Neuronal stem cell (in vitro differentiated cells): Measurements from ENCODE around the gene VARS2.
A peak's percentile ranks its signal among the peaks of the same experiment; 100 is the strongest.

Experiments
- DNase-seq: peaks from one replicate; pipeline ENCODE4 v3.0.0-alpha.2; 2013; ENCODE audit warnings: low spot score
- H2AFZ ChIP-seq: one replicate; pipeline ENCODE4 v1.6.1; 2013; ENCODE audit warnings: mild to moderate bottlenecking, low read length, inconsistent platforms
- H2AK5ac ChIP-seq: 2 replicates; pipeline ENCODE4 v1.6.1; 2013; ENCODE audit warnings: low read depth, mild to moderate bottlenecking, inconsistent platforms, low read length, moderate library complexity, mixed read lengths
- H2BK120ac ChIP-seq: 2 replicates; pipeline ENCODE4 v1.6.1; 2013; ENCODE audit warnings: low read depth, mild to moderate bottlenecking, inconsistent platforms, low read length, moderate library complexity, mixed read lengths
- H2BK12ac ChIP-seq: one replicate; pipeline ENCODE4 v1.6.1; 2013; ENCODE audit warnings: low read length, inconsistent platforms
- H2BK15ac ChIP-seq: 2 replicates; pipeline ENCODE4 v1.6.1; 2013; ENCODE audit warnings: mild to moderate bottlenecking, low read length, inconsistent platforms, mixed read lengths
- H2BK5ac ChIP-seq: one replicate; pipeline ENCODE4 v1.6.1; 2013; ENCODE audit warnings: inconsistent platforms, mild to moderate bottlenecking, low read length, moderate library complexity
- H3K14ac ChIP-seq: one replicate; pipeline ENCODE4 v1.6.1; 2013; ENCODE audit warnings: low read length, inconsistent platforms
- H3K18ac ChIP-seq: 2 replicates; pipeline ENCODE4 v1.6.1; 2013; ENCODE audit warnings: low read length, inconsistent platforms
- H3K23ac ChIP-seq: 2 replicates; pipeline ENCODE4 v1.6.1; 2013; ENCODE audit warnings: low read depth, mild to moderate bottlenecking, mixed read lengths, low read length, inconsistent platforms; ENCODE audit not compliant: poor library complexity
- H3K27ac ChIP-seq: replicated peaks from 3 replicates; pipeline ENCODE4 v1.5.1; 2013; ENCODE audit warnings: low read length, inconsistent platforms
- H3K27me3 ChIP-seq, 3 experiments: 2 replicates each; pipeline ENCODE4 v1.6.1; 2013; ENCODE audit warnings: low read length in 3 of 3, mild to moderate bottlenecking in 2 of 3, inconsistent platforms in 1 of 3, low read depth in 1 of 3, mixed read lengths in 1 of 3, moderate library complexity in 1 of 3; ENCODE audit not compliant: control insufficient read depth in 3 of 3, insufficient read depth in 3 of 3
- H3K36me3 ChIP-seq, 2 donors: replicated peaks in 1 of 2; 2 replicates each; pipeline ENCODE4 v1.6.1; 2013; ENCODE audit warnings: low read length in 2 of 2; ENCODE audit not compliant: control insufficient read depth in 2 of 2, insufficient read depth in 2 of 2
- H3K4ac ChIP-seq: 2 replicates; pipeline ENCODE4 v1.6.1; 2013; ENCODE audit warnings: inconsistent platforms, mild to moderate bottlenecking, low read length, moderate library complexity
- H3K4me1 ChIP-seq, 2 donors: 1 replicate in 1 of 2; 2 replicates in 1 of 2; pipeline ENCODE4 v1.6.1; 2013; ENCODE audit warnings: low read length in 2 of 2, low read depth in 1 of 2; ENCODE audit not compliant: control insufficient read depth in 2 of 2, insufficient read depth in 1 of 2
- H3K4me2 ChIP-seq: one replicate; pipeline ENCODE4 v1.6.1; 2013; ENCODE audit warnings: mild to moderate bottlenecking, low read length, inconsistent platforms; ENCODE audit not compliant: insufficient read depth, poor library complexity, severe bottlenecking
- H3K4me3 ChIP-seq, 2 donors: 2 replicates each; pipeline ENCODE4 v1.5.1; 2013; ENCODE audit warnings: low read length in 2 of 2, mild to moderate bottlenecking in 2 of 2, inconsistent platforms in 1 of 2, moderate library complexity in 1 of 2
- H3K79me1 ChIP-seq: one replicate; pipeline ENCODE4 v1.6.1; 2013; ENCODE audit warnings: low read depth, mild to moderate bottlenecking, inconsistent platforms, low read length, moderate library complexity
- H3K9ac ChIP-seq: one replicate; pipeline ENCODE4 v1.6.1; 2013; ENCODE audit warnings: mild to moderate bottlenecking, low read depth, low read length, inconsistent platforms; ENCODE audit not compliant: poor library complexity
- H3K9me3 ChIP-seq, 2 donors: replicated peaks in 1 of 2; 2 replicates each; pipeline versions ENCODE3 to v1.6.1; 2013; ENCODE audit warnings: low read length in 2 of 2, mild to moderate bottlenecking in 2 of 2, inconsistent platforms in 1 of 2, low read depth in 1 of 2, mixed read lengths in 1 of 2, moderate library complexity in 1 of 2; ENCODE audit not compliant: control insufficient read depth in 2 of 2, insufficient read depth in 1 of 2
- H4K8ac ChIP-seq: one replicate; pipeline ENCODE4 v1.6.1; 2013; ENCODE audit warnings: low read depth, mild to moderate bottlenecking, inconsistent platforms, low read length, moderate library complexity
- H4K91ac ChIP-seq: one replicate; pipeline ENCODE4 v1.6.1; 2013; ENCODE audit warnings: low read length, low read depth, mild to moderate bottlenecking, inconsistent platforms; ENCODE audit not compliant: poor library complexity
- WGBS, 2 donors: extraction: QIAGEN DNeasy Blood & Tissue Kit; methylation state at CpG; one replicate each; pipeline ENCODE4 v1.1.7; 2013; ENCODE audit warnings: missing lambda C conversion rate in 2 of 2, mixed read lengths in 1 of 2; ENCODE audit not compliant: insufficient read length in 2 of 2, insufficient replicate concordance in 1 of 2; ENCODE audit errors: extremely low coverage in 2 of 2; 5-methylcytosine and 5-hydroxymethylcytosine counted together

The VARS2 gene

GRCh38 chr6:30928677-30929076, 14.6 kb downstream of the VARS2 start:
- H3K4ac ChIP-seq = no peak overlapping the region
- H2AK5ac ChIP-seq = no peak overlapping the region
- no peak overlapping the region for H3K4me3 ChIP-seq
- no peak overlapping the region for H2BK120ac ChIP-seq
- H3K27ac ChIP-seq = no peak overlapping the region
- H3K36me3 ChIP-seq = peaks cover 20 to 40% of the 10 kb centered on the region in 2 donors
- peaks cover 4 to 13% of the 10 kb centered on the region in 2 donors for H3K9me3 ChIP-seq
- H3K18ac ChIP-seq = no peak overlapping the region
- no peak overlapping the region for H3K23ac ChIP-seq
- no peak overlapping the region for H4K8ac ChIP-seq
- H2BK5ac ChIP-seq = no peak overlapping the region
- H2BK15ac ChIP-seq = no peak overlapping the region
- no peaks in the 10 kb centered on the region for H3K79me1 ChIP-seq
- WGBS, 2 donors = no CpG with 5 or more reads among the region's 3 CpGs
- no peaks in the 10 kb centered on the region for H3K4me1 ChIP-seq
- DNase-seq = no peak
- H3K27me3 ChIP-seq = peaks cover 0 to 2% (median 0%) of the 10 kb centered on the region in 3 experiments
- H2AFZ ChIP-seq = no peak overlapping the region
- H4K91ac ChIP-seq = no peak overlapping the region
- no peak overlapping the region for H3K14ac ChIP-seq
- H3K4me2 ChIP-seq = no peak overlapping the region
- H3K9ac ChIP-seq = no peak overlapping the region
- H2BK12ac ChIP-seq = no peak overlapping the region

- H2BK12ac ChIP-seq = no peak overlapping the region
- H4K91ac ChIP-seq = no peak overlapping the region
- H3K14ac ChIP-seq = no peak overlapping the region
- no peak overlapping the region for H3K23ac ChIP-seq
- H3K27me3 ChIP-seq = peaks cover 0 to 16% (median 0%) of the 10 kb centered on the region in 3 experiments
- peaks cover 12 to 24% of the 10 kb centered on the region in 2 donors for H3K36me3 ChIP-seq
- H3K4me3 ChIP-seq = no peak overlapping the region
- H3K4me2 ChIP-seq = no peak overlapping the region
- no peak overlapping the region for H3K27ac ChIP-seq
- no CpG with 5 or more reads among the region's 4 CpGs for WGBS, 2 donors
- peaks cover 4 to 13% of the 10 kb centered on the region in 2 donors for H3K9me3 ChIP-seq
- H3K4me1 ChIP-seq = no peaks in the 10 kb centered on the region
- no peak overlapping the region for H3K18ac ChIP-seq
- peak overlapping the region; percentile 13 for H2AK5ac ChIP-seq
- no peak overlapping the region for H2AFZ ChIP-seq
- no peak overlapping the region for H3K4ac ChIP-seq
- H3K9ac ChIP-seq = no peak overlapping the region
- no peak overlapping the region for H2BK5ac ChIP-seq
- DNase-seq = no peak
- no peak overlapping the region for H2BK120ac ChIP-seq
- H3K79me1 ChIP-seq = no peaks in the 10 kb centered on the region
- H4K8ac ChIP-seq = no peak overlapping the region
- H2BK15ac ChIP-seq = no peak overlapping the region
Measured at GRCh38 chr6:30930506-30930905, 16.5 kb downstream of the VARS2 start.

GRCh38 chr6:30931272-30931671, 17.2 kb downstream of the VARS2 start:
- no peak overlapping the region for H3K14ac ChIP-seq
- peaks cover 4 to 13% of the 10 kb centered on the region in 2 donors for H3K9me3 ChIP-seq
- no peak overlapping the region for H2BK5ac ChIP-seq
- no CpG with 5 or more reads among the region's 8 CpGs for WGBS, 2 donors
- H2BK120ac ChIP-seq = no peak overlapping the region
- H3K23ac ChIP-seq = no peak overlapping the region
- peaks cover 7 to 17% of the 10 kb centered on the region in 2 donors for H3K36me3 ChIP-seq
- H2AK5ac ChIP-seq = no peak overlapping the region
- no peaks in the 10 kb centered on the region for H3K79me1 ChIP-seq
- peak overlapping the region; percentile 10 for H2BK15ac ChIP-seq
- DNase-seq = no peak
- H2BK12ac ChIP-seq = no peak overlapping the region
- no peak overlapping the region for H3K4ac ChIP-seq
- no peak overlapping the region for H3K27ac ChIP-seq
- H3K4me2 ChIP-seq = no peak overlapping the region
- peaks cover 0 to 2% of the 10 kb centered on the region in 2 donors for H3K4me1 ChIP-seq
- H2AFZ ChIP-seq = peak overlapping the region; percentile 15
- H4K8ac ChIP-seq = no peak overlapping the region
- peak overlapping the region; percentile 26 for H3K9ac ChIP-seq
- peaks cover 0 to 18% (median 0%) of the 10 kb centered on the region in 3 experiments for H3K27me3 ChIP-seq
- H3K18ac ChIP-seq = no peak overlapping the region
- no peak overlapping the region for H4K91ac ChIP-seq
- no peak overlapping the region for H3K4me3 ChIP-seq

- H4K91ac ChIP-seq = no peak within 1 kb of the TSS
- H2BK120ac ChIP-seq = no peak within 1 kb of the TSS
- H3K4ac ChIP-seq = no peak within 1 kb of the TSS
- peaks cover 0 to 27% (median 0%) of the 10 kb centered on the region in 3 experiments for H3K27me3 ChIP-seq
- no peak within 1 kb of the TSS for H3K23ac ChIP-seq
- H3K4me1 ChIP-seq = peaks cover 0 to 6% of the 10 kb centered on the region in 2 donors
- H2BK15ac ChIP-seq = peak within 1 kb of the TSS; percentile 10
- H2BK12ac ChIP-seq = no peak within 1 kb of the TSS
- no peak within 1 kb of the TSS for H3K14ac ChIP-seq
- peak within 1 kb of the TSS; percentile 15 for H2AFZ ChIP-seq
- no peak within 1 kb of the TSS for H3K27ac ChIP-seq
- WGBS, 2 donors = no CpG with 5 or more reads among the region's 7 CpGs
- H4K8ac ChIP-seq = no peak within 1 kb of the TSS
- no peak for DNase-seq
- H3K4me3 ChIP-seq = no peak within 1 kb of the TSS
- H3K4me2 ChIP-seq = no peak within 1 kb of the TSS
- H3K9ac ChIP-seq = peak within 1 kb of the TSS; percentile 26
- H2AK5ac ChIP-seq = peak within 1 kb of the TSS; percentile 24
- H3K9me3 ChIP-seq = peaks cover 4 to 13% of the 10 kb centered on the region in 2 donors
- peaks cover 2 to 8% of the 10 kb centered on the region in 2 donors for H3K36me3 ChIP-seq
- H3K18ac ChIP-seq = no peak within 1 kb of the TSS
- no peaks in the 10 kb centered on the region for H3K79me1 ChIP-seq
- H2BK5ac ChIP-seq = no peak within 1 kb of the TSS
Measured at GRCh38 chr6:30931969-30932645, 18.1 kb downstream of the VARS2 start, which contains the start of gene SFTA2. Gene SFTA2, minus strand, starts transcription at chr6:30932170. Its CDS starts 74 bp downstream, at chr6:30932096.
